Measurements from ENCODE around the gene ADPRHL1. TPM values are rescaled to one million over a fixed set of nuclear protein-coding genes. Genes with fewer than 3 reads are reported as not detected.
A peak's percentile ranks its signal among the peaks of the same experiment; 100 is the strongest.

Gene ADPRHL1
- total RNA-seq, 1 donor from 2014 or later: 2.7 TPM

DNA sequence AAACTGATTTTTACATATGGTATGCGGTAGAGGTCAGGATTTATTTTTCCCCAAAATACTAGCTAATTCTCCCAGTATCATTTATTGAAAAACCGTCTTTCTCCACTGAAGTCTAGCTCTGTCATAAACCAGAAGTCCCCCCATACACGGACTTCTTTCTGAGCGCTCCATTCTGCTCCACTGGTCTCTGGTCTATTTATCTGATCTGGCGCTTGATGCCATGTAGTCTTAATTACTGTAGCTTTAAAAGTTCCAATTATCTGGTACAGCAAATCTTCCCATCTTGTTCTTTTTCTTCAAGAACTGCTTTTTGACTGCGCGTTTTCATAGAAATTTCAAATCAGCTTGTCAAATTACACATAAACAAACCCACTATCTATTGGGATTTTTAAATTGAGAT lies 23.5 kb upstream of the ADPRHL1 start:
- no peaks in the 10 kb centered on the region for H3K27me3 ChIP-seq (ENCODE audit: low read depth)
- no peaks in the 10 kb centered on the region for H3K9me3 ChIP-seq
- H3K36me3 ChIP-seq: peaks cover 60% of the 10 kb centered on the region
- TF ChIP-seq, protein P1, sequence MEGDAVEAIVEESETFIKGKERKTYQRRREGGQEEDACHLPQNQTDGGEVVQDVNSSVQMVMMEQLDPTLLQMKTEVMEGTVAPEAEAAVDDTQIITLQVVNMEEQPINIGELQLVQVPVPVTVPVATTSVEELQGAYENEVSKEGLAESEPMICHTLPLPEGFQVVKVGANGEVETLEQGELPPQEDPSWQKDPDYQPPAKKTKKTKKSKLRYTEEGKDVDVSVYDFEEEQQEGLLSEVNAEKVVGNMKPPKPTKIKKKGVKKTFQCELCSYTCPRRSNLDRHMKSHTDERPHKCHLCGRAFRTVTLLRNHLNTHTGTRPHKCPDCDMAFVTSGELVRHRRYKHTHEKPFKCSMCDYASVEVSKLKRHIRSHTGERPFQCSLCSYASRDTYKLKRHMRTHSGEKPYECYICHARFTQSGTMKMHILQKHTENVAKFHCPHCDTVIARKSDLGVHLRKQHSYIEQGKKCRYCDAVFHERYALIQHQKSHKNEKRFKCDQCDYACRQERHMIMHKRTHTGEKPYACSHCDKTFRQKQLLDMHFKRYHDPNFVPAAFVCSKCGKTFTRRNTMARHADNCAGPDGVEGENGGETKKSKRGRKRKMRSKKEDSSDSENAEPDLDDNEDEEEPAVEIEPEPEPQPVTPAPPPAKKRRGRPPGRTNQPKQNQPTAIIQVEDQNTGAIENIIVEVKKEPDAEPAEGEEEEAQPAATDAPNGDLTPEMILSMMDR (IDR thresholded peaks at IDR 0.05): no peak
- no peak overlapping the region for H3K4me3 ChIP-seq
- intact Hi-C loops (cut with DNase I): no loop called here
- ATAC-seq (no peak), DNase-seq (no peak)
- H3K27ac ChIP-seq: no peak overlapping the region
- H3K4me1 ChIP-seq: peaks cover 12% of the 10 kb centered on the region

DNA sequence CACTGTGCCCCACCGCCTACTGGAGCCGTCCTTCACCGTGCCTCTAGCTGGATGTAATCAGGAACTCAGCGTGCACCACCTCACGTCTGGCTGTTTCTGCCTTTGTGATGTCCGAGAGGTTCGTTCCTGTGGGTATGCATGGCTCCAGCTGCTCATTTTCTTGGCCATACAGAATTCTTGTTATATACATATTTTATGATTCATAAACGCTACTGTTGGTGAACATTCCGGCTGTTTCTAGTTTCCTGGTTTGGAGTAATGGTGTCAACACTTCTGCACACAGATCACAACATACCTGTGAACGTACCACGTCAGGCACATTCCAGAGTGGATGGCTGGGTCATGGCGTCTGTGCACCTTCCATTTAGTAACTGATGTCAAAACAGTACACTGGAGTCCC lies 22.6 kb upstream of the ADPRHL1 start:
- peaks cover 12% of the 10 kb centered on the region for H3K4me1 ChIP-seq
- peaks cover 60% of the 10 kb centered on the region for H3K36me3 ChIP-seq
- intact Hi-C loops (cut with DNase I): no loop called here
- DNase-seq: no peak
- no peak overlapping the region for H3K27ac ChIP-seq
- ATAC-seq: no peak
- H3K9me3 ChIP-seq: no peaks in the 10 kb centered on the region
- no peaks in the 10 kb centered on the region for H3K27me3 ChIP-seq (ENCODE audit: low read depth)
- TF ChIP-seq, protein P1 (IDR thresholded peaks at IDR 0.05): no peak
- no peak overlapping the region for H3K4me3 ChIP-seq

DNA sequence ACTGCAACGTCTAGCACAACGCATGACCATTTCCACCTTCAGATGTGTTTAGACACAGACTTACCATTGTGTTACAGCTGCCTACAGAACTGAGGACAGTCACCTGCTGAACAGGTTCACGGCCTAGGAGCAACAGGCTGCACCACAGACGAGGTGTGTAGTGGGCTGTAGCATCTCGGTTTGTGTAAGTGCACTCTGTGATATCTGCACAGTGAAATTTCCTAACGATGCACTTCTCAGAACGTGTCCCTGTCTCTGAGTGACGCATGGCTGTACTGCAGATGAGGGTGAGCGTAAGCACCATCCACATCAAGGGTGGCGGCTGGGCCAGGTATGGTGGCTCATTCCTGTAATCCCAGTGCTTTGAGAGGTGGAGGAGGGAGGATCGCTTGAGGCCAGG lies 22.0 kb upstream of the ADPRHL1 start:
- H3K9me3 ChIP-seq: no peaks in the 10 kb centered on the region
- H3K4me3 ChIP-seq: no peak overlapping the region
- no peak overlapping the region for H3K27ac ChIP-seq
- no peaks in the 10 kb centered on the region for H3K27me3 ChIP-seq (ENCODE audit: low read depth)
- H3K4me1 ChIP-seq: peaks cover 12% of the 10 kb centered on the region
- intact Hi-C loops (cut with DNase I): no loop called here
- no peak for DNase-seq
- H3K36me3 ChIP-seq: peaks cover 58% of the 10 kb centered on the region
- TF ChIP-seq, protein P1 (IDR thresholded peaks at IDR 0.05): no peak
- ATAC-seq: no peak

DNA sequence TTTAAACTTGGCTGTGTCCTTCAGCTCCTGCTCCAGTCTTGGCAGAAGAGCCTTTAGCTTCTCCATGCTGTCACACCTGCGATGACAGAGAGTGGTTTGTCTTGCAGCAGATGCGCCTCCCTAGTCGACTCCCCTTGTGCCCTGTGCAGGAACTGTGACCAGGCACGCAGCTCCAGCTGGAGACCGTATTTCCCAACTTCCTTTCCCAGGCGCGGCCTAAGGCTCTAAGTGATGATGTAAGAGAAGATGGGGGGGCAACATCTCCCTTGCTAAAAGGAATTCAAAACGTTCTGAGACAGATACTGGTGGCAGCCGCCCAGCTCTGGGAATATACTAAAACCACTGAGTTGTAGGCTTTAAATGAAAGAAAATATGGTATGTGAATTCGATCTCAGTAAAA lies 20.9 kb upstream of the ADPRHL1 start:
- peaks cover 53% of the 10 kb centered on the region for H3K36me3 ChIP-seq
- H3K4me1 ChIP-seq: peaks cover 12% of the 10 kb centered on the region
- H3K27ac ChIP-seq: peak overlapping the region; percentile 42
- ATAC-seq (peak; percentile 76 to 85), DNase-seq (peak; percentile 69)
- H3K27me3 ChIP-seq (ENCODE audit: low read depth): no peaks in the 10 kb centered on the region
- no peak overlapping the region for H3K4me3 ChIP-seq
- intact Hi-C loops (cut with DNase I): no loop called here
- TF ChIP-seq, protein P1 (IDR thresholded peaks at IDR 0.05): no peak
- H3K9me3 ChIP-seq: no peaks in the 10 kb centered on the region

- TF ChIP-seq, protein P1 (IDR thresholded peaks at IDR 0.05): no peak
- Histone ChIP-seq H3K36me3 (peaks cover 49% of the 10 kb centered on the region), H3K9me3 (no peaks in the 10 kb centered on the region), H3K27me3 (ENCODE audit: low read depth) (no peaks in the 10 kb centered on the region), H3K4me3 (peak overlapping the region; percentile 32), H3K4me1 (peaks cover 12% of the 10 kb centered on the region), H3K27ac (peak overlapping the region; percentile 65)
- intact Hi-C loops (cut with DNase I): no loop called here
- peak; percentile 46 to 57 for ATAC-seq
- DNase-seq: no peak
These were observed 19.2 kb upstream of the ADPRHL1 start for GRCh38 chr13:113472355-113473025.

Measured in lower lobe of right lung (tissue), 2 donors.